Keratinocyte (primary cell): ENCODE data around the gene DIPK1B.

Experiments
- EZH2 ChIP-seq: IDR thresholded peaks from one replicate; pipeline ENCODE4 v1.6.1; 2012; ENCODE audit warnings: inconsistent platforms, mild to moderate bottlenecking, low read length, moderate library complexity
- TF ChIP-seq, protein P1 (sequence below), 3 experiments: IDR thresholded peaks in 1 of 3; conservative IDR thresholded peaks in 1 of 3; optimal IDR thresholded peaks in 1 of 3; 2 replicates in 2 of 3; 3 replicates in 1 of 3; pipeline versions ENCODE3 to v1.5.1; 2011; ENCODE audit warnings: low read length in 3 of 3, mild to moderate bottlenecking in 3 of 3, moderate library complexity in 2 of 3, control low read depth in 1 of 3, inconsistent platforms in 1 of 3; ENCODE audit not compliant: insufficient read depth in 2 of 3; ENCODE audit errors: extremely low read depth in 1 of 3

GRCh38 chr9:136726118-136726517 is 13.7 kb downstream of the DIPK1B start:
- TF ChIP-seq, protein P1, sequence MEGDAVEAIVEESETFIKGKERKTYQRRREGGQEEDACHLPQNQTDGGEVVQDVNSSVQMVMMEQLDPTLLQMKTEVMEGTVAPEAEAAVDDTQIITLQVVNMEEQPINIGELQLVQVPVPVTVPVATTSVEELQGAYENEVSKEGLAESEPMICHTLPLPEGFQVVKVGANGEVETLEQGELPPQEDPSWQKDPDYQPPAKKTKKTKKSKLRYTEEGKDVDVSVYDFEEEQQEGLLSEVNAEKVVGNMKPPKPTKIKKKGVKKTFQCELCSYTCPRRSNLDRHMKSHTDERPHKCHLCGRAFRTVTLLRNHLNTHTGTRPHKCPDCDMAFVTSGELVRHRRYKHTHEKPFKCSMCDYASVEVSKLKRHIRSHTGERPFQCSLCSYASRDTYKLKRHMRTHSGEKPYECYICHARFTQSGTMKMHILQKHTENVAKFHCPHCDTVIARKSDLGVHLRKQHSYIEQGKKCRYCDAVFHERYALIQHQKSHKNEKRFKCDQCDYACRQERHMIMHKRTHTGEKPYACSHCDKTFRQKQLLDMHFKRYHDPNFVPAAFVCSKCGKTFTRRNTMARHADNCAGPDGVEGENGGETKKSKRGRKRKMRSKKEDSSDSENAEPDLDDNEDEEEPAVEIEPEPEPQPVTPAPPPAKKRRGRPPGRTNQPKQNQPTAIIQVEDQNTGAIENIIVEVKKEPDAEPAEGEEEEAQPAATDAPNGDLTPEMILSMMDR (optimal IDR thresholded peaks at IDR 0.05 in 1 of 3, IDR thresholded peaks at IDR 0.05 in 1 of 3, conservative IDR thresholded peaks at IDR 0.05 in 1 of 3; ENCODE audit: extremely low read depth in 1 of 3, insufficient read depth in 2 of 3, low read length in 3 of 3), result no peak
- TF ChIP-seq EZH2, result no peak
